ENCODE results near the gene YWHAQ.

DNA sequence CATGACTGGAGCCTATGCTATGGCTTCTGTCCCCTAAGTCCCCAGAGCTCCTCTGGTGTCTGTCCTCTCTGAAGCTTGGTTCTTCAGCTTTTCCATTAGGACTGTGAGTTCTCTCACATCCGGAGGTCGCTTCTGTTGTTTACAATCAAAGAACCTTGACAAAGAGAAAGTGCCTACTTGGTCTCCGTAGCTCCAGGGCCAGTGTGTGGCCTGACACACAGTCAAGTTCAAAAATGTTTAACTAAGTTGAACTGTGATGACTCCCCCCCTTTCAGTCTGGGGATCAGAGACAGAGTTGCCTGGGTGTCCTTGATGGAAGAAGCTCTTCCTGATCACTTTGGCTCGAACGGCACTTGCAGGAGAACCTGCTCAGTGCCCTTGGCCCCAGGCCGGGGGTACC lies 26.3 kb upstream of the YWHAQ start:
- TF ChIP-seq POLR2AphosphoS5 (IDR thresholded peaks at IDR 0.05; ENCODE audit: borderline replicate concordance, low read depth, low read length) (no peak), EZH2 (IDR thresholded peaks at IDR 0.05) (no peak)

Data from SK-N-MC (cell line).